Osteoblast (primary cell): ENCODE results near the gene CRIP2. TPM values are rescaled to one million over a fixed set of nuclear protein-coding genes. Genes with fewer than 3 reads are reported as not detected.

ENCODE experiments used
- DNase-seq: peaks from one replicate; pipeline ENCODE4 v3.0.0; 2011; ENCODE audit warnings: low spot score, mixed read lengths; ENCODE audit not compliant: insufficient read length; ENCODE audit errors: missing footprints
- H2AFZ ChIP-seq: 2 replicates; pipeline ENCODE4 v1.6.0; 2011; ENCODE audit warnings: mild to moderate bottlenecking, low read length
- H3K27ac ChIP-seq: 2 replicates; pipeline ENCODE4 v1.5.1; 2011; ENCODE audit warnings: mild to moderate bottlenecking, low read depth, low read length, moderate library complexity
- H3K27me3 ChIP-seq: 2 replicates; pipeline ENCODE4 v1.6.0; 2012; ENCODE audit warnings: mild to moderate bottlenecking, control low read depth, inconsistent platforms, low read length, moderate library complexity; ENCODE audit not compliant: insufficient read depth
- H3K36me3 ChIP-seq: 2 replicates; pipeline ENCODE4 v1.5.1; 2011; ENCODE audit warnings: mild to moderate bottlenecking, low read length, control low read depth, moderate library complexity; ENCODE audit not compliant: insufficient read depth
- H3K4me1 ChIP-seq: 2 replicates; pipeline ENCODE4 v1.5.1; 2011; ENCODE audit warnings: mild to moderate bottlenecking, low read length, control low read depth, moderate library complexity; ENCODE audit not compliant: insufficient read depth
- H3K4me2 ChIP-seq: 2 replicates; pipeline ENCODE4 v1.6.0; 2011; ENCODE audit warnings: mild to moderate bottlenecking, low read length; ENCODE audit not compliant: insufficient read depth
- H3K4me3 ChIP-seq: fragments of 200-600 bp; sonication (generic); 3 replicates; pipeline ENCODE4 v1.5.1; 2012; ENCODE audit warnings: mild to moderate bottlenecking, low read length, inconsistent platforms; ENCODE audit not compliant: insufficient read depth
- H3K79me2 ChIP-seq: 2 replicates; pipeline ENCODE4 v1.6.0; 2012; ENCODE audit warnings: mild to moderate bottlenecking, low read length, control low read depth, inconsistent platforms; ENCODE audit not compliant: insufficient read depth
- H3K9me3 ChIP-seq: 2 replicates; pipeline ENCODE4 v1.5.1; 2011; ENCODE audit warnings: low read depth, low read length, control low read depth
- H4K20me1 ChIP-seq: 2 replicates; pipeline ENCODE4 v1.6.0; 2012; ENCODE audit warnings: mild to moderate bottlenecking, low read length, control low read depth; ENCODE audit not compliant: insufficient read depth
- total RNA-seq: library from RNA; depleted of rRNA; stranded (reverse); fragments of >200 nt; gene quantifications from 2 replicates; pipeline ENCODE4 v1.2.3, GENCODE V29; 2012
- TF ChIP-seq, protein P1 (sequence below): IDR thresholded peaks from 2 replicates; pipeline ENCODE4 v1.5.1; 2011; ENCODE audit warnings: mild to moderate bottlenecking, low read depth, low read length, moderate library complexity; ENCODE audit errors: extremely low read depth

The CRIP2 gene
- total RNA-seq, 1 donor: 43.8 TPM

DNA sequence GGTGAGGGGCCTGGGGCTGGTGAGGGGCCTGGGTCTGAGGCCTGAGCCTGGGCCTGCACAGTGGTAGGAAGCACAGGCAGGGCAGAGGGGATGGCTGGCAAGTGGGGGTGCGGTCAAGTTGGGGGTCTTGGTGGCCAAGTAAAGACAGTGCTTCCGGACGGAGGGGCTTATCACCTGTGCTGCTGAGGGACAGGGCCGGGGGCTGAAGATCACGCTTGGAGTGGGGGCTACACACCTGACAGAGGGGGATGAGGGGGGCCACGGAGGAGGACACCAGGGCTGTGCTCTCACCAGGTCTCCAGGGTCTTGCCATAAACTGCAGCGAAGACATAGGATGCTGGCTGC is 28.6 kb downstream of the CRIP2 start:
- TF ChIP-seq, protein P1, sequence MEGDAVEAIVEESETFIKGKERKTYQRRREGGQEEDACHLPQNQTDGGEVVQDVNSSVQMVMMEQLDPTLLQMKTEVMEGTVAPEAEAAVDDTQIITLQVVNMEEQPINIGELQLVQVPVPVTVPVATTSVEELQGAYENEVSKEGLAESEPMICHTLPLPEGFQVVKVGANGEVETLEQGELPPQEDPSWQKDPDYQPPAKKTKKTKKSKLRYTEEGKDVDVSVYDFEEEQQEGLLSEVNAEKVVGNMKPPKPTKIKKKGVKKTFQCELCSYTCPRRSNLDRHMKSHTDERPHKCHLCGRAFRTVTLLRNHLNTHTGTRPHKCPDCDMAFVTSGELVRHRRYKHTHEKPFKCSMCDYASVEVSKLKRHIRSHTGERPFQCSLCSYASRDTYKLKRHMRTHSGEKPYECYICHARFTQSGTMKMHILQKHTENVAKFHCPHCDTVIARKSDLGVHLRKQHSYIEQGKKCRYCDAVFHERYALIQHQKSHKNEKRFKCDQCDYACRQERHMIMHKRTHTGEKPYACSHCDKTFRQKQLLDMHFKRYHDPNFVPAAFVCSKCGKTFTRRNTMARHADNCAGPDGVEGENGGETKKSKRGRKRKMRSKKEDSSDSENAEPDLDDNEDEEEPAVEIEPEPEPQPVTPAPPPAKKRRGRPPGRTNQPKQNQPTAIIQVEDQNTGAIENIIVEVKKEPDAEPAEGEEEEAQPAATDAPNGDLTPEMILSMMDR: no peak
- Histone ChIP-seq H3K4me2 (no peak overlapping the region), H3K36me3 (no peaks in the 10 kb centered on the region), H3K9me3 (no peaks in the 10 kb centered on the region), H3K4me3 (no peak overlapping the region), H3K79me2 (no peaks in the 10 kb centered on the region), H3K27ac (no peak overlapping the region), H2AFZ (no peak overlapping the region), H3K27me3 (peaks cover 2% of the 10 kb centered on the region), H4K20me1 (no peaks in the 10 kb centered on the region), H3K4me1 (no peaks in the 10 kb centered on the region)
- DNase-seq: no peak

DNA sequence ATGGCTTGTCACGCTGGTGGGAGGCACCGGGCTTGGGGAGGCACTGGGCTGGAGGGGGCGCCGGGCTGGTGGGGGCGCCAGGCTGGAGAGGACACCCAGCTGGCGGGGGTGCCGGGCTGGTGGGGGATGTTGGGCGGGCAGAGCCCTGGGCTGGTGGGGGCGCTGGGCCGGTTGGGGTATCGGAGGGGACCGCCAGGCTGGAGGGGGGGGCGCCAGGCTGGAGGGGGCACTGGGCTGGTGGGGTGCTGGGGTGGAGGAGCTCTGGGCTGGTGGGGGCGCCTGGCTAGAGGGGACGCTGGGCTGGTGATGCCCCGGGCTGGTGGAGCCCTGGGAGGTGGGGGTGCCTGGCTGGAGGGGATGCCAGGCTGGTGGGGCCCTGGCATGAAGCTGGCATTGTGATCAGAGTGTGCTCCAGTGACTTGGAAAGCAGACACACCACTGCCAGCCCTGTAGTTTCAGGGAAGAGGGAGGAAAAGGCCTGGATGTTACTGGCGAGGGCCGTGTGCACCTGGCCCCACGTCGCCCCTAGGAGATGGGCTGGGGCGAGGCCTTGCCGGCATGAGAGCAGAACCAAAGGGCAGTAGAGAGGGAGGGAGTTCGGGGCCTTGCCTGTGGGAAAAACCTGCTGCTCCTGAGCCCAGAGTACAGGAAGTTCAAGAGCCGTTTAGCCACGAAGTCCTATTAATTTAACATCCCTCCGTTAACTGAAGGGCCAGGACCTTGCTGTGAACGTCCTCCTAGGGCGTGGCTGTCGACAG is 29.5 kb downstream of the CRIP2 start:
- Histone ChIP-seq H3K79me2 (no peaks in the 10 kb centered on the region), H3K27ac (no peak overlapping the region), H3K9me3 (no peaks in the 10 kb centered on the region), H4K20me1 (no peaks in the 10 kb centered on the region), H3K4me1 (no peaks in the 10 kb centered on the region), H3K4me2 (no peak overlapping the region), H3K36me3 (no peaks in the 10 kb centered on the region), H3K27me3 (peaks cover 2% of the 10 kb centered on the region), H3K4me3 (no peak overlapping the region), H2AFZ (no peak overlapping the region)
- DNase-seq: peak; percentile 72
- TF ChIP-seq, protein P1: no peak

- H3K27ac ChIP-seq: no peak overlapping the region
- no peaks in the 10 kb centered on the region for H3K36me3 ChIP-seq
- no peaks in the 10 kb centered on the region for H3K4me1 ChIP-seq
- H4K20me1 ChIP-seq: no peaks in the 10 kb centered on the region
- no peak overlapping the region for H3K4me3 ChIP-seq
- TF ChIP-seq, protein P1: no peak
- no peaks in the 10 kb centered on the region for H3K9me3 ChIP-seq
- no peak overlapping the region for H2AFZ ChIP-seq
- peaks cover 2% of the 10 kb centered on the region for H3K27me3 ChIP-seq
- no peaks in the 10 kb centered on the region for H3K79me2 ChIP-seq
- no peak overlapping the region for H3K4me2 ChIP-seq
- DNase-seq: peak; percentile 77
Observed at GRCh38 chr14:105505101-105505500, 30.5 kb downstream of the CRIP2 start.

- H3K4me3 ChIP-seq: no peak overlapping the region
- H2AFZ ChIP-seq: no peak overlapping the region
- H3K79me2 ChIP-seq: no peaks in the 10 kb centered on the region
- DNase-seq: no peak
- H3K4me1 ChIP-seq: no peaks in the 10 kb centered on the region
- no peak overlapping the region for H3K27ac ChIP-seq
- H3K36me3 ChIP-seq: no peaks in the 10 kb centered on the region
- TF ChIP-seq, protein P1: no peak
- H3K4me2 ChIP-seq: no peak overlapping the region
- H3K27me3 ChIP-seq: peaks cover 6% of the 10 kb centered on the region
- H3K9me3 ChIP-seq: no peaks in the 10 kb centered on the region
- no peaks in the 10 kb centered on the region for H4K20me1 ChIP-seq
Observed at GRCh38 chr14:105507247-105507646, 32.6 kb downstream of the CRIP2 start.
